Activated T-cell treated with anti-CD3 and anti-CD28 coated beads, Interleukin-2, amount 50 U/mL, for 72 hours (primary cell): ENCODE data around the gene FIGN. TPM values are rescaled to one million over a fixed set of nuclear protein-coding genes. Genes with fewer than 3 reads are reported as not detected.

ENCODE experiments used
- ATAC-seq, 2 donors: fragments of 150-1000 bp; cut with Tn5 transposase; replicated peaks in 1 of 2; 2 replicates each; pipeline ENCODE4 v1.10.0; 2021; ENCODE audit warnings: moderate library complexity in 2 of 2, mild to moderate bottlenecking in 1 of 2
- DNase-seq, 2 donors: peaks; one replicate each; pipeline ENCODE4 v3.0.0; 2021 to 2022; ENCODE audit warnings: mixed read lengths in 1 of 2
- H3K27ac Mint-ChIP-seq: one replicate; pipeline ENCODE4 v1.8.0; 2022; ENCODE audit warnings: mild to moderate bottlenecking, moderate library complexity, mixed read lengths
- H3K27me3 Mint-ChIP-seq: one replicate; pipeline ENCODE4 v1.8.0; 2022; ENCODE audit warnings: low read depth, mixed read lengths
- H3K36me3 Mint-ChIP-seq, 2 donors: one replicate each; pipeline ENCODE4 v1.8.0; 2022; ENCODE audit warnings: mixed read lengths in 2 of 2, mild to moderate bottlenecking in 1 of 2; ENCODE audit not compliant: insufficient read depth in 2 of 2
- H3K4me1 Mint-ChIP-seq: one replicate; pipeline ENCODE4 v1.8.0; 2022; ENCODE audit warnings: low read depth, mixed read lengths
- H3K4me3 Mint-ChIP-seq, 2 donors: one replicate each; pipeline ENCODE4 v1.8.0; 2022; ENCODE audit warnings: mild to moderate bottlenecking in 2 of 2, mixed read lengths in 2 of 2, moderate library complexity in 2 of 2
- H3K9me3 Mint-ChIP-seq, 2 donors: one replicate each; pipeline ENCODE4 v1.8.0; 2022; ENCODE audit warnings: mixed read lengths in 2 of 2
- total RNA-seq, 2 donors: library from RNA; stranded (reverse); gene quantifications; one replicate each; pipeline ENCODE4 v1.2.3, GENCODE V29; 2022

Gene FIGN
- total RNA-seq, 2 donors from 2014 or later, result not detected

DNA sequence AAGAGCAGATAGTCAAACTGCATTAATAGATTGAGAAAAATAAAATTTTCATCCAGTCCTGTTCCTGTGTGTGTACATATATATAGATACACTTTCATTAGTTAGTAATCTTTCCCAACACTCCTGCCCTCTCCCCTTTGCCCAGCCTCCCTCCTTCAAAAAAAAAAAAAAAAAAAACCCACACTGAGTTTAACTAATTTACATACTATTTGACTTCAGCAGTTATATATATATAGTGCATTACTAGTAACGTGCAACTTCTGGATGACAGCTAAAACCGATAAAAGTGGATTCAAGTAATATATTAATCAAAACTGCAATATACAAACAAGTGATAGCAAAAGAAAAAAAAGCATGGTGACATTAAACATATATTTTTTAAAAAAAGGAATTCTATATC is 1.4 kb downstream of the FIGN start:
- H3K9me3 Mint-ChIP-seq, result peaks cover 0 to 3% of the 10 kb centered on the region in 2 donors
- H3K27ac Mint-ChIP-seq, result no peak overlapping the region
- H3K4me1 Mint-ChIP-seq, result peaks cover 4% of the 10 kb centered on the region
- no peak overlapping the region for H3K4me3 Mint-ChIP-seq
- DNase-seq (no peak), ATAC-seq (no peak)
- peaks cover 33% of the 10 kb centered on the region for H3K27me3 Mint-ChIP-seq
- H3K36me3 Mint-ChIP-seq, result peaks cover 0 to 5% of the 10 kb centered on the region in 2 donors

DNA sequence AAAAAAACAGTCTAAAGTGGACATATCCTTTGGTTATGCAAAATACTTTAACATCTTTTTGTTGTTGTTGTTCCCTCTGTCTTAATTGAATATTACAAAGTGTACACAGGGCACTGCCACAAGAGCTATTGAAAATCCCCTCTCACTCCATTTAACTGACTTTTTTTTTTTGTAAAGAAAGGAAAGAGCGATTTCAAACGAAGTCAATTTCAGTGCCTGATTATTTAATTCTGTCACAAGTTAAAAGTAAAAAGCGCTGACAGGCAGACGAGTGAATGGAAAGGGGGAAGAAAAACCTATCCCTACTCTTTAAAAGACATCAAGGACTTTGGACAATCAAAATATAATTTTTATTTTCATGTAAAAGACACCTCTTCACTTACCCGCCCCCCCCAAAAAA is 1.9 kb downstream of the FIGN start:
- ATAC-seq (no peak), DNase-seq (no peak)
- Mint-ChIP-seq H3K9me3 (peaks cover 0 to 3% of the 10 kb centered on the region in 2 donors), H3K27ac (no peak overlapping the region), H3K4me3 (no peak overlapping the region), H3K36me3 (peaks cover 0 to 5% of the 10 kb centered on the region in 2 donors), H3K4me1 (peaks cover 4% of the 10 kb centered on the region), H3K27me3 (peaks cover 33% of the 10 kb centered on the region)

DNA sequence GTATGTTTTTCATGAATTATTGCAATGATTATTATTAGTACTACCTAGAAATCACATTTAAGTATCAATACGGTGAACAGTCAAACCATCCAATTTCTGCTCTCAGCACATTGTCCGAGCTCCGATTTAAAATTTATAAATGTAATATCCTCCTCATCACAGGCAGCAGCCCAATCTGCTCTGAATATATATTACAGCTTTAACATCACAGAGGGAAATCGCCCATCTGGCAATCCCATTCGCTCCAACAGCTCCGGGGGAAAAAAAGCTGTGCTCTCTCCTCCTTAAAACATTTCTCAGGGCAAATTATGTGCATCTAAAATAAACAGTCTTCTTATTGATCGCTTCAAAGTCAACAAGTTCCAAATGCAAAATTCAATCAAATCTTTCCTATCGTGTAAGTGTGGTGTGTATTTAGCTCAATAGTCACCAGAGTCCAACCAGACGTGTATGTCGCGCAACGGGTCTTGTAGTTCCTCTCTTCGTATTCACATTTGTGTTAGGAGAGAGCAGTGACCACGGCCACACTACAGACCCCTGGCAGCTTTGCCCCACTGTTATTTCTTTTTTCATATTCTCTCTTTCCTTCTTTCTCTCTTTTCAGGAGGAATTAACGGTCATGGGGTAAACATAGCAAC is 2.4 kb downstream of the FIGN start:
- peaks cover 4% of the 10 kb centered on the region for H3K4me1 Mint-ChIP-seq
- H3K27ac Mint-ChIP-seq, result no peak overlapping the region
- DNase-seq (no peak), ATAC-seq (no peak)
- H3K27me3 Mint-ChIP-seq, result peaks cover 33% of the 10 kb centered on the region
- H3K36me3 Mint-ChIP-seq, result peaks cover 0 to 5% of the 10 kb centered on the region in 2 donors
- no peak overlapping the region for H3K4me3 Mint-ChIP-seq
- H3K9me3 Mint-ChIP-seq, result peaks cover 0 to 3% of the 10 kb centered on the region in 2 donors

DNA sequence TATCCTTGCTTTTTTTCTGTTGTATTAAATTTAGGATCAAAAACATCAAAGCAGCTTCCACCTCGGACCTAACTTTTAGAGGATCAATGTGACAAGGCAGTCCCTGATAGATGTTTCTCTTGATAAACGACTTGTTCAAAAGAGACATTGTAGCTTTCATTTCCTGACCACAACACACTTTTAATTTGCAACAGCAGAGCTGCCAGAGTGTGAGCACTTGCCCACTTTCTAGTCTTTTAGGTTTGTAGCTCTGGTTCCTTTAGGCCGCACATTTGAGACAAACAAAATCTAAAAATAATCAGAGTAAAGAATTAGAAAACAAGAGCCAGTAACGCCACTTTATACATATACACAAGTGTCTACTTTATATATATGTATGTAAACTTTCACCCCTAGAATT is 3.1 kb downstream of the FIGN start:
- H3K9me3 Mint-ChIP-seq, result peaks cover 2 to 3% of the 10 kb centered on the region in 2 donors
- H3K4me3 Mint-ChIP-seq, result no peak overlapping the region
- no peak overlapping the region for H3K27ac Mint-ChIP-seq
- H3K36me3 Mint-ChIP-seq, result peaks cover 0 to 5% of the 10 kb centered on the region in 2 donors
- ATAC-seq (no peak), DNase-seq (no peak)
- peaks cover 4% of the 10 kb centered on the region for H3K4me1 Mint-ChIP-seq
- peaks cover 29% of the 10 kb centered on the region for H3K27me3 Mint-ChIP-seq

DNA sequence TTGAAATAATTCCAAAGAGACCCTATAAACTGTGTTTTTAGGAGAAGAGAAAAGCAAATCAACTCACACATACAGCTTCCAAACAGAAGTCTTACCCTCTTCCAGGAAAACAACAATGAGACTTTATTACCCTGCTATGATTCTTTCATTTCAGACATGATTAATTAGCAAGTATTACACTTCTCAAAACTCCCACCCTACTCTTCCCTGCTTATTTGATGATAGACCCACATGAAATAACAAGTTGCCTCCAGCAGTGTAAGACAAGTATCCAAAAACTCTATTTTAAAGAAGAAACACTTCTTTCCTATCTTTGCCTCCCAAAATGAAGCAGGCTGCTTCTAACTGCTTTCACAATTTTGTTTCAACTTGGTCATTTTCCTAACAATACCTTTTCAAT is 4.1 kb downstream of the FIGN start:
- no peak for DNase-seq
- Mint-ChIP-seq H3K9me3 (peaks cover 2 to 3% of the 10 kb centered on the region in 2 donors), H3K27ac (no peak overlapping the region), H3K4me3 (no peak overlapping the region), H3K4me1 (peaks cover 4% of the 10 kb centered on the region), H3K36me3 (peaks cover 0 to 5% of the 10 kb centered on the region in 2 donors), H3K27me3 (peaks cover 21% of the 10 kb centered on the region)
- no peak for ATAC-seq

DNA sequence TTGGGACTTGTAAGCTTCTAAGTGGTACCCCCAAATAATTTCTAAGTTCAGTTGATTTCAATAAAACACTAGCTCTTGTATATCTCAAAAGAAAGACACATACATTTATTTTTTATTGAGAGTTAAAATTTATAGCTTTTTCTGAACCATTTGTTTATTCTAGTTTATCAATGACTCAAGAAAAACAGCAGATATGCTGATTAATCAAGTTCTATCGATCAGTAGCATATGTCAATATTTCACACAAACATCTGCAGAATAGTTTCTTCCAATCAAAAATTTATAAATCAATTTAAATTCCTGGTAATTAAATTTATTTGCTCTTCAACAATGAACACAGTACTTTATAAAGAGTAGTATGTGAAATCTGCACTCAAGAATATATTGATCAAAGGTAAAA is 5.3 kb downstream of the FIGN start:
- peaks cover 0 to 2% of the 10 kb centered on the region in 2 donors for H3K9me3 Mint-ChIP-seq
- H3K4me1 Mint-ChIP-seq, result no peaks in the 10 kb centered on the region
- peaks cover 14% of the 10 kb centered on the region for H3K27me3 Mint-ChIP-seq
- no peak overlapping the region for H3K4me3 Mint-ChIP-seq
- no peak overlapping the region for H3K27ac Mint-ChIP-seq
- ATAC-seq, result no peak
- peaks cover 0 to 2% of the 10 kb centered on the region in 2 donors for H3K36me3 Mint-ChIP-seq
- no peak for DNase-seq

DNA sequence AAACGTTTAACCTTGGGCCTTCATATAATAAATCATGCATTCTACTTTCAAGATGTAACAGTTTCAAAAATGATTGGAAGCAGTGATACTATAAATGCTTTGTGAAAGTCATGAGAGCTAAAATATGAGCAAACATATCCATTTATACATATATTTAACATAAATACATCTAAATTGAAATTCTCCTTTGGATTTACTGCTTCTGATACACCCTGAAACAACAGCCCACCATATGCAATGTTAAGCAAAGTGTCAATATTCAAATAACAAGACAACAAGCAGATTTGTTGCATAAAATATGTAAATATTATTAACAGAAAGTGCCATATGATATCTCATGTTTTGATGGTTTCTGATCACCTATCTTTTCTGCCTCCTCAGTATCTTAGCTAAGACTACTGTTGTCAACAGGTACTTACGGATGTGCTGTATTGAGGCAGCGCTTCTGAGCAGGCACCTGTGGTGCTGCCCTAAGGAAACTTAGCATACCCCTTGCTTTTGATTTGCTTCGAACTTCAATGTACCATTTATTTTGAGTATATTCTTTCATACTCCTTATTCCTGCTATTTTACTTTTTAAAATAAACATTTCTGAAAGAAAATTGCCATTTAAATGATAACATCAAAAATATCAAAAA is 6.1 kb downstream of the FIGN start:
- Mint-ChIP-seq H3K36me3 (no peaks in the 10 kb centered on the region), H3K4me3 (no peak overlapping the region), H3K27ac (no peak overlapping the region), H3K27me3 (peaks cover 6% of the 10 kb centered on the region), H3K4me1 (no peaks in the 10 kb centered on the region), H3K9me3 (peaks cover 0 to 2% of the 10 kb centered on the region in 2 donors)
- ATAC-seq, result no peak
- DNase-seq, result no peak

DNA sequence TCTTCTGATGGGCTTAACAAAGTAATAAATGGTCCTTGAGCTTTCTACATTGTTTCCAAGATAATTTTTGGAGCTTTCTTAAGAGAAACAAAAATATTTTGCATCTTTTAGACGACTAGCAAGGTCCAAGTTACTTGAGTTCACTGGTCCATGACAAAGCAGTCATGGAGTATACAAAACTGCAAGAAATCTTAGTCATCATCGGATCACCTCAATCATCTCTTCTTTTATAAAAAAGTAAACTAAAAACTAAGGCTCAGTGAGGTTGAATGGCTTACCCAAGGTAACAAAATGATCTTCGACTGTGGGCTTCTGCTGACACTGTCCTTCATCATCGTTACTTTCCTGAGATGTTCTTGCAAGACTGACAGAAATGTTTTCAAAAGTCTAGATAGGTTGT is 11.9 kb downstream of the FIGN start:
- Mint-ChIP-seq H3K27ac (no peak overlapping the region), H3K27me3 (no peaks in the 10 kb centered on the region), H3K4me1 (no peaks in the 10 kb centered on the region), H3K4me3 (no peak overlapping the region), H3K9me3 (peaks cover 2 to 5% of the 10 kb centered on the region in 2 donors), H3K36me3 (no peaks in the 10 kb centered on the region)
- ATAC-seq (no peak), DNase-seq (no peak)

DNA sequence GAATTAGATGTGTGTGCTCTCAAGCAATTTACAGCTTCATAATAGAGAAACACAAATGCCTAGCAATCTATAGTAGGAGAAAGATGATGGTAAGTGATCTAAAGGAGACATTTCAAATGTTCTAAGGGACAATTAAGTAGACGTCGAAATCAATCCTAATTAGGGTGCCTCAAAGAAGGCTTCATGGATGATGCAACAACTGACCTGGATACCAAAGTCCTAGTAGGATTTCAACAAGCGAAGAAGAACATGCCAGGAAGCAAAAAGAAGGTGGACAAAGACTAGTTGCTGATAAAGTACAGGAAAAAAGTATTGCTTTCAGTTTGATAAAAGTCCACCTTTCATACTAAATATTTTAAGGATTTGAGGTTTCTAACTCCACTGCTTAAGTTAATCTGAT is 12.5 kb downstream of the FIGN start:
- Mint-ChIP-seq H3K9me3 (peaks cover 2 to 4% of the 10 kb centered on the region in 2 donors), H3K4me1 (no peaks in the 10 kb centered on the region), H3K27ac (no peak overlapping the region), H3K36me3 (no peaks in the 10 kb centered on the region), H3K4me3 (no peak overlapping the region), H3K27me3 (no peaks in the 10 kb centered on the region)
- ATAC-seq (no peak), DNase-seq (no peak)

DNA sequence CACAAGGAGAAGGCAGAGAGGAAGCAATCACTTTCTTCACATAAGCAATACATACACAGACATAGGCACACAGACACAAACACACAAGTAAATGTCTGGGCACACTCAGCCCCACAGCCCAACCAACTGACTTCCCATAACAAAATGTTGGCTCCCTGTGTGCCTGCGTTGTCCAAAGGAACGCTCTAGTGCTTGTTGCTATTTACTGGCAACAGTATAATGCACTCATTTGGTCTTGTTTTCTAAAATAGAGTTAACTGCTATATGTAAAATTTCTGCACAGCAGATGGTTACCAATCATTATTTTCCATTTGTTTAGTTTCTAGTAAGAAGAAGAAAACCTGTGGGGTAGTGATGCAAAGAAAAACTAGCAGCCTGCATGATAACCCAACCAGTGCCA is 16.5 kb downstream of the FIGN start:
- Mint-ChIP-seq H3K27me3 (no peaks in the 10 kb centered on the region), H3K27ac (no peak overlapping the region), H3K9me3 (peaks cover 3 to 4% of the 10 kb centered on the region in 2 donors), H3K36me3 (no peaks in the 10 kb centered on the region), H3K4me3 (no peak overlapping the region), H3K4me1 (no peaks in the 10 kb centered on the region)
- ATAC-seq (no peak), DNase-seq (no peak)

DNA sequence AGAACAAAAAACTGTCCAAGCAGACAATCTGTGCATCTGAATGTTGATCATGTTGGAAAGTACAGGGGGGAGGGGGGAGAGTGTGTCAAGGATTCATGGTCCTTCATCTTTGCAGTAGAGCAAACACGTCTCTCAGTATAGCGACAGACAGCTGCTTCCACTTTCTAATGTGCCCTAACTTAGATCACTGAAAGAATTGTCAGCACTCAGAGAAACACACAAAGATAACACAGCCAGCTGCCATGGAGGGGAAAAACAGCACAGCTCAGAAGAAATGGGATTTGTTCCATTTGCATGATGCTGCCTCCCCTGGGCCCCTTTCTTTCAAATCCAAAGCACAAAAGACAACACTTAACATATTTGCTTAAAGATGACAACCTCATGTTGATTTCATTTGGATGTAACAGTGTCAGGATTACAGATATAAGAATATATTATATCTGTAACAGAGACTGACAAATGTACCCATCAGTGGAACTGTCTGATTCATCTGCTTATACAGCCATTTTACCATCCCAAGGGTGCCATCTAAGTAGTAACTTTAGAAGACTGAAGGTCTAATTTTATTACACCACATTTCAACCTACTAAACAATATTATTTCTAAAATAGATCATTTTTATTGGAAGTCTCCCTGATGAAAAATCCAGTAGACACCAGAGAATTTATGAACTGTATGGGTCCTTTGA is 17.7 kb downstream of the FIGN start:
- DNase-seq, result no peak
- Mint-ChIP-seq H3K27ac (no peak overlapping the region), H3K27me3 (no peaks in the 10 kb centered on the region), H3K36me3 (no peaks in the 10 kb centered on the region), H3K4me3 (no peak overlapping the region), H3K4me1 (no peaks in the 10 kb centered on the region), H3K9me3 (peaks cover 3 to 4% of the 10 kb centered on the region in 2 donors)
- no peak for ATAC-seq

DNA sequence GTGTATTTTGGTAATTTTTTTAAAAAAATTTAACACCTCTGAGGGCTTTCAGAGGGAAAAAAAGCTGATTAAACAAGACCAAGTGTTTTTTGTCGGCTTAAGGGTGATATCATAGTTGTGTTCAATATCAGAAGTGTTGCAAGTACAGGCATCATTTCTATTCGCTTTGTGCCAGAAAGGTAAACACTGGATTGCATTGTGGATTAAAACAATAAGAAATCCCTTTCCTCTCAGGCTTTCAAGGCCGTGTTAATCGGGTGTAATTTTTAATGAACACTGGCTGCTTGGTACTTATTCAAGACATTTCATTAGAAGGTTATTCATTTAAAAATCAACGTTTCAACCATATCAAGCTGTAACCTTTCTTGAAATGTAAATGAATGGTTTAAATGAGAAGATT is 18.3 kb downstream of the FIGN start:
- Mint-ChIP-seq H3K36me3 (no peaks in the 10 kb centered on the region), H3K27me3 (no peaks in the 10 kb centered on the region), H3K4me1 (no peaks in the 10 kb centered on the region), H3K27ac (no peak overlapping the region), H3K4me3 (no peak overlapping the region), H3K9me3 (peaks cover 3 to 4% of the 10 kb centered on the region in 2 donors)
- DNase-seq (no peak), ATAC-seq (no peak)

DNA sequence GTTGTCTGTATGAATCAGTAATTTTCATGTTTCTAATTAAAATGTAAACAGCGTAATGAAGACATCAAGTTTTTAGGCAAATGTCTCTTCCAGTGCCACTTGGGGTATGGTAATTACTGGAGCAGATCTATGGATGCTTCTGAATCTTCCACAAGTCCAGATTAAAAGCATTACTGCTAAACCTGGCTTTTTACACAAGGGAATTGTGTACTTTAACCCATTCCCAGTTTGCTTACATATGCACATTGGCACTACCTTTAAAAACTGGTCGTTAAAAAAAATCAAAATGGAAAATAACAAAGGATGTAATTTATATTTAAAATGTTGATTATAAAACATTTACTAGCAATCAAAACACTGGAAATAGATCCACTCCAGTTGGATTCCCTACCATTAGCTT is 19.7 kb downstream of the FIGN start:
- no peak for ATAC-seq
- H3K4me3 Mint-ChIP-seq, result no peak overlapping the region
- no peaks in the 10 kb centered on the region for H3K36me3 Mint-ChIP-seq
- no peaks in the 10 kb centered on the region for H3K27me3 Mint-ChIP-seq
- H3K9me3 Mint-ChIP-seq, result peaks cover 3 to 4% of the 10 kb centered on the region in 2 donors
- DNase-seq, result no peak
- no peaks in the 10 kb centered on the region for H3K4me1 Mint-ChIP-seq
- no peak overlapping the region for H3K27ac Mint-ChIP-seq
